T follicular helper cell (primary cell): ENCODE data around the gene GAS7.

Source experiments
- DNase-seq: peaks from one replicate; pipeline ENCODE4 v3.0.0-alpha.2; 2020; ENCODE audit warnings: low read depth

GAS7 gene

GRCh38 chr17:9916108-9916507, 282.3 kb downstream of the GAS7 start:
- DNase-seq = no peak

- DNase-seq = no peak
Observed at GRCh38 chr17:9913476-9913875, 284.9 kb downstream of the GAS7 start.

GRCh38 chr17:9912121-9913099, 286.0 kb downstream of the GAS7 start:
- DNase-seq = no peak

GRCh38 chr17:9911089-9911488, 287.3 kb downstream of the GAS7 start:
- no peak for DNase-seq

- DNase-seq = no peak
Observed at GRCh38 chr17:9908649-9909042, 289.8 kb downstream of the GAS7 start.

- DNase-seq = no peak
Observed at GRCh38 chr17:9907883-9908648, 290.3 kb downstream of the GAS7 start.

GRCh38 chr17:9907131-9907530, 291.3 kb downstream of the GAS7 start:
- DNase-seq = no peak

GRCh38 chr17:9906616-9907015, 291.8 kb downstream of the GAS7 start:
- no peak for DNase-seq

- DNase-seq = no peak
Observed at GRCh38 chr17:9905902-9906301, 292.5 kb downstream of the GAS7 start.

- no peak for DNase-seq
Observed at GRCh38 chr17:9905078-9905415, 293.4 kb downstream of the GAS7 start, which contains the start of gene RCVRN. Gene RCVRN, minus strand, starts transcription at chr17:9905271. Its CDS starts 91 bp downstream, at chr17:9905180.

- no peak for DNase-seq
Observed at GRCh38 chr17:9904277-9905077, 293.9 kb downstream of the GAS7 start.

GRCh38 chr17:9902120-9902519, 296.3 kb downstream of the GAS7 start:
- no peak for DNase-seq

- DNase-seq = no peak
Observed at GRCh38 chr17:9900784-9901183, 297.6 kb downstream of the GAS7 start.

GRCh38 chr17:9900044-9900594, 298.3 kb downstream of the GAS7 start:
- DNase-seq = no peak

GRCh38 chr17:9899280-9900043, 298.9 kb downstream of the GAS7 start:
- no peak for DNase-seq

- no peak for DNase-seq
Observed at GRCh38 chr17:9898812-9899211, 299.6 kb downstream of the GAS7 start.

GRCh38 chr17:9897372-9897968, 300.9 kb downstream of the GAS7 start:
- no peak for DNase-seq

GRCh38 chr17:9895923-9896322, 302.5 kb downstream of the GAS7 start:
- DNase-seq = no peak

GRCh38 chr17:9894231-9894630, 304.2 kb downstream of the GAS7 start:
- DNase-seq = no peak

- DNase-seq = no peak
Observed at GRCh38 chr17:9893411-9894012, 304.9 kb downstream of the GAS7 start.
